SK-N-SH treated with all-trans-retinoic acid at 6 μM for 48 hours (cell line): ENCODE data around the gene EPB41L4A.

Experiments used
- ATAC-seq: fragments of 200-7000 bp; cut with Tn5 transposase; 3 replicates; pipeline ENCODE4 v1.9.1; 2020; ENCODE audit warnings: mild to moderate bottlenecking, moderate library complexity
- ARNTL ChIP-seq: fragments of 450-650 bp; formaldehyde crosslinking; IDR thresholded peaks from 2 replicates; pipeline ENCODE4 v1.5.0; 2020; ENCODE audit warnings: low read depth, mild to moderate bottlenecking, moderate library complexity, borderline replicate concordance
- BACH2 ChIP-seq: fragments of 250-450 bp; sonication (Bioruptor Pico); IDR thresholded peaks from 2 replicates; pipeline ENCODE4 v1.9.0; 2021; ENCODE audit warnings: mild to moderate bottlenecking, borderline replicate concordance
- CREB5 ChIP-seq: fragments of 250-450 bp; sonication (Bioruptor Pico); IDR thresholded peaks from 2 replicates; pipeline ENCODE4 v1.5.1; 2020; ENCODE audit warnings: low read depth, mild to moderate bottlenecking, moderate library complexity
- CSDC2 ChIP-seq: fragments of 250-450 bp; sonication (Bioruptor Pico); IDR thresholded peaks from 2 replicates; pipeline ENCODE4 v1.5.0; 2020; ENCODE audit warnings: mild to moderate bottlenecking, moderate library complexity
- CSRNP3 ChIP-seq: fragments of 250-450 bp; sonication (Bioruptor Pico); IDR thresholded peaks from 2 replicates; pipeline ENCODE4 v1.5.1; 2021; ENCODE audit warnings: mild to moderate bottlenecking, moderate library complexity
- ESRRG ChIP-seq: fragments of 250-450 bp; sonication (Bioruptor Pico); IDR thresholded peaks from 2 replicates; pipeline ENCODE4 v1.6.1; 2021; ENCODE audit warnings: mild to moderate bottlenecking
- GLIS3 ChIP-seq: fragments of 250-450 bp; sonication (Bioruptor Pico); IDR thresholded peaks from 2 replicates; pipeline ENCODE4 v1.5.0; 2020; ENCODE audit warnings: mild to moderate bottlenecking, moderate library complexity
- OSR1 ChIP-seq: fragments of 250-450 bp; sonication (Bioruptor Pico); IDR thresholded peaks from 2 replicates; pipeline ENCODE4 v1.8.0; 2022; ENCODE audit warnings: moderate library complexity, mild to moderate bottlenecking, inconsistent platforms
- PATZ1 ChIP-seq: fragments of 250-450 bp; sonication (Bioruptor Pico); IDR thresholded peaks from 2 replicates; pipeline ENCODE4 v1.8.0; 2020; ENCODE audit warnings: mild to moderate bottlenecking, moderate library complexity, borderline replicate concordance
- POU6F1 ChIP-seq: fragments of 250-450 bp; sonication (Bioruptor Pico); IDR thresholded peaks from 2 replicates; pipeline ENCODE4 v1.8.0; 2021; ENCODE audit warnings: low read depth, mild to moderate bottlenecking, moderate library complexity, borderline replicate concordance
- PPARA ChIP-seq: fragments of 250-450 bp; sonication (Bioruptor Pico); IDR thresholded peaks from 2 replicates; pipeline ENCODE4 v1.5.0; 2020; ENCODE audit warnings: mild to moderate bottlenecking, borderline replicate concordance
- RARB ChIP-seq: fragments of 250-450 bp; sonication (Bioruptor Pico); IDR thresholded peaks from 2 replicates; pipeline ENCODE4 v1.8.0; 2021; ENCODE audit warnings: mild to moderate bottlenecking, moderate library complexity
- SNAI2 ChIP-seq: fragments of 250-450 bp; sonication (Bioruptor Pico); IDR thresholded peaks from 2 replicates; pipeline ENCODE4 v1.5.0; 2020; ENCODE audit warnings: mild to moderate bottlenecking, moderate library complexity
- TCF4 ChIP-seq: fragments of 250-450 bp; sonication (Bioruptor Pico); IDR thresholded peaks from 2 replicates; pipeline ENCODE4 v1.8.0; 2021; ENCODE audit warnings: mild to moderate bottlenecking, moderate library complexity, borderline replicate concordance
- TOX ChIP-seq: fragments of 250-450 bp; sonication (Bioruptor Pico); IDR thresholded peaks from 2 replicates; pipeline ENCODE4 v1.8.0; 2021; ENCODE audit warnings: mild to moderate bottlenecking, moderate library complexity, borderline replicate concordance
- TSHZ2 ChIP-seq: fragments of 250-450 bp; sonication (Bioruptor Pico); IDR thresholded peaks from 2 replicates; pipeline ENCODE4 v1.5.0; 2020; ENCODE audit warnings: mild to moderate bottlenecking, moderate library complexity
- ZC3H10 ChIP-seq: fragments of 250-450 bp; sonication (Bioruptor Pico); IDR thresholded peaks from 2 replicates; pipeline ENCODE4 v1.5.1; 2021; ENCODE audit warnings: mild to moderate bottlenecking, moderate library complexity
- ZFP3 ChIP-seq: fragments of 250-450 bp; sonication (Bioruptor Pico); IDR thresholded peaks from 2 replicates; pipeline ENCODE4 v1.5.0; 2020; ENCODE audit warnings: mild to moderate bottlenecking, moderate library complexity
- ZNF565 ChIP-seq: fragments of 450-650 bp; formaldehyde crosslinking; conservative IDR thresholded peaks from 2 replicates; pipeline ENCODE4 v1.5.0; 2020; ENCODE audit warnings: low read depth, mild to moderate bottlenecking, moderate library complexity
- ZNF8 ChIP-seq: fragments of 450-650 bp; formaldehyde crosslinking; IDR thresholded peaks from 2 replicates; pipeline ENCODE4 v1.5.0; 2020; ENCODE audit warnings: mild to moderate bottlenecking, moderate library complexity

Gene EPB41L4A

GRCh38 chr5:112349371-112349770 lies 69.7 kb downstream of the EPB41L4A start:
- no peak for ATAC-seq
- no peak for TF ChIP-seq PPARA (CRISPR knock-in tag)
- no peak for TF ChIP-seq ARNTL (CRISPR knock-in tag)
- TF ChIP-seq ZC3H10 (CRISPR knock-in tag): no peak
- no peak for TF ChIP-seq ZNF565 (CRISPR knock-in tag)
- no peak for TF ChIP-seq BACH2
- TF ChIP-seq CSRNP3: no peak
- TF ChIP-seq ZNF8 (CRISPR knock-in tag): no peak
- no peak for TF ChIP-seq CREB5 (CRISPR knock-in tag)
- no peak for TF ChIP-seq TCF4 (CRISPR knock-in tag)
- no peak for TF ChIP-seq PATZ1
- TF ChIP-seq OSR1 (CRISPR knock-in tag): no peak
- no peak for TF ChIP-seq TOX
- no peak for TF ChIP-seq RARB (CRISPR knock-in tag)
- TF ChIP-seq SNAI2 (CRISPR knock-in tag): no peak
- no peak for TF ChIP-seq ESRRG (CRISPR knock-in tag)
- TF ChIP-seq GLIS3: no peak
- TF ChIP-seq ZFP3 (CRISPR knock-in tag): no peak
- TF ChIP-seq POU6F1 (CRISPR knock-in tag): no peak

GRCh38 chr5:112348915-112349314 lies 70.2 kb downstream of the EPB41L4A start:
- no peak for ATAC-seq
- no peak for TF ChIP-seq ESRRG (CRISPR knock-in tag)
- TF ChIP-seq ZFP3 (CRISPR knock-in tag): no peak
- TF ChIP-seq CSRNP3: no peak
- no peak for TF ChIP-seq TSHZ2 (CRISPR knock-in tag)
- TF ChIP-seq OSR1 (CRISPR knock-in tag): no peak
- TF ChIP-seq CSDC2 (CRISPR knock-in tag): no peak
- no peak for TF ChIP-seq SNAI2 (CRISPR knock-in tag)
- TF ChIP-seq POU6F1 (CRISPR knock-in tag): no peak
- TF ChIP-seq ZNF565 (CRISPR knock-in tag): no peak
- no peak for TF ChIP-seq BACH2
- no peak for TF ChIP-seq ZNF8 (CRISPR knock-in tag)
- TF ChIP-seq RARB (CRISPR knock-in tag): no peak
